ENCODE results near the gene DVL3.

Gene DVL3

GRCh38 chr3:184186902-184187207 lies 31.7 kb downstream of the DVL3 start:
- no peaks in the 10 kb centered on the region for H3F3A ChIP-seq (ENCODE audit: insufficient read depth, low read length)
- 0 out of 2 replicates have a peak, but pooled peaks cover 2% of the 10 kb centered on the region for H4K20me1 ChIP-seq (ENCODE audit: insufficient read depth, low read length)
- H3K4me3 ChIP-seq (ENCODE audit: low read depth, low read length, poor library complexity, severe bottlenecking), result peak overlapping the region; percentile 79
- peaks cover 71% of the 10 kb centered on the region for H3K36me3 ChIP-seq (ENCODE audit: insufficient read depth, low read length)
- H3K4me2 ChIP-seq (ENCODE audit: low read length), result peak overlapping the region; percentile 80
- no peaks in the 10 kb centered on the region for H3K9me2 ChIP-seq (ENCODE audit: low read depth, low read length)
- H3K79me2 ChIP-seq (ENCODE audit: insufficient read depth, low read length), result peaks cover 16% of the 10 kb centered on the region
- TF ChIP-seq EZH2 (IDR thresholded peaks at IDR 0.05; ENCODE audit: borderline replicate concordance, low read length) (no peak), CTCF (IDR thresholded peaks at IDR 0.05; ENCODE audit: low read length) (no peak)
- no peaks in the 10 kb centered on the region for H3K27me3 ChIP-seq (ENCODE audit: insufficient read depth, low read length)
- no peak overlapping the region for H2AFZ ChIP-seq (ENCODE audit: low read length)
- H3K9ac ChIP-seq (ENCODE audit: low read length), result peak overlapping the region; percentile 83
- H3K27ac ChIP-seq (ENCODE audit: low read depth, low read length, poor library complexity, severe bottlenecking), result no peak overlapping the region
- H3K9me3 ChIP-seq (ENCODE audit: low read length), result no peaks in the 10 kb centered on the region
- peaks cover 24% of the 10 kb centered on the region for H3K4me1 ChIP-seq (ENCODE audit: insufficient read depth, low read length, severe bottlenecking)

- H3K4me2 ChIP-seq (ENCODE audit: low read length), result no peak overlapping the region
- peaks cover 71% of the 10 kb centered on the region for H3K36me3 ChIP-seq (ENCODE audit: insufficient read depth, low read length)
- H3K9me2 ChIP-seq (ENCODE audit: low read depth, low read length), result no peaks in the 10 kb centered on the region
- H4K20me1 ChIP-seq (ENCODE audit: insufficient read depth, low read length), result 0 out of 2 replicates have a peak, but pooled peaks cover 2% of the 10 kb centered on the region
- peaks cover 24% of the 10 kb centered on the region for H3K4me1 ChIP-seq (ENCODE audit: insufficient read depth, low read length, severe bottlenecking)
- no peak for TF ChIP-seq EZH2 (IDR thresholded peaks at IDR 0.05; ENCODE audit: borderline replicate concordance, low read length)
- no peak for TF ChIP-seq CTCF (IDR thresholded peaks at IDR 0.05; ENCODE audit: low read length)
- no peak overlapping the region for H3K27ac ChIP-seq (ENCODE audit: low read depth, low read length, poor library complexity, severe bottlenecking)
- H3K79me2 ChIP-seq (ENCODE audit: insufficient read depth, low read length), result peaks cover 16% of the 10 kb centered on the region
- no peaks in the 10 kb centered on the region for H3K9me3 ChIP-seq (ENCODE audit: low read length)
- no peak overlapping the region for H3K9ac ChIP-seq (ENCODE audit: low read length)
- no peak overlapping the region for H3K4me3 ChIP-seq (ENCODE audit: low read depth, low read length, poor library complexity, severe bottlenecking)
- no peaks in the 10 kb centered on the region for H3K27me3 ChIP-seq (ENCODE audit: insufficient read depth, low read length)
- H3F3A ChIP-seq (ENCODE audit: insufficient read depth, low read length), result no peaks in the 10 kb centered on the region
- H2AFZ ChIP-seq (ENCODE audit: low read length), result no peak overlapping the region
These were observed 32.9 kb downstream of the DVL3 start for GRCh38 chr3:184188080-184188479.

- H4K20me1 ChIP-seq (ENCODE audit: insufficient read depth, low read length), result 0 out of 2 replicates have a peak, but pooled peaks cover 2% of the 10 kb centered on the region
- no peak for TF ChIP-seq EZH2 (IDR thresholded peaks at IDR 0.05; ENCODE audit: borderline replicate concordance, low read length)
- no peak for TF ChIP-seq CTCF (IDR thresholded peaks at IDR 0.05; ENCODE audit: low read length)
- H3F3A ChIP-seq (ENCODE audit: insufficient read depth, low read length), result no peaks in the 10 kb centered on the region
- no peak overlapping the region for H3K4me2 ChIP-seq (ENCODE audit: low read length)
- H3K27me3 ChIP-seq (ENCODE audit: insufficient read depth, low read length), result no peaks in the 10 kb centered on the region
- no peaks in the 10 kb centered on the region for H3K9me3 ChIP-seq (ENCODE audit: low read length)
- no peaks in the 10 kb centered on the region for H3K9me2 ChIP-seq (ENCODE audit: low read depth, low read length)
- peaks cover 16% of the 10 kb centered on the region for H3K79me2 ChIP-seq (ENCODE audit: insufficient read depth, low read length)
- peaks cover 71% of the 10 kb centered on the region for H3K36me3 ChIP-seq (ENCODE audit: insufficient read depth, low read length)
- H2AFZ ChIP-seq (ENCODE audit: low read length), result no peak overlapping the region
- H3K9ac ChIP-seq (ENCODE audit: low read length), result no peak overlapping the region
- no peak overlapping the region for H3K4me3 ChIP-seq (ENCODE audit: low read depth, low read length, poor library complexity, severe bottlenecking)
- H3K27ac ChIP-seq (ENCODE audit: low read depth, low read length, poor library complexity, severe bottlenecking), result no peak overlapping the region
- H3K4me1 ChIP-seq (ENCODE audit: insufficient read depth, low read length, severe bottlenecking), result peaks cover 24% of the 10 kb centered on the region
These were observed 34.2 kb downstream of the DVL3 start for GRCh38 chr3:184189421-184189820.

Data from OCI-LY1 (cell line).